Activated CD4-positive, alpha-beta T cell treated with anti-CD3 and anti-CD28 coated beads, Interleukin-2, amount 50 U/mL, for 16 hours (primary cell): ENCODE measurements around the gene LGSN.
"Not testable (repeated sequence)": the region's sequence is repeated elsewhere in the genome, so short reads cannot be mapped to it uniquely, and the experiment has no call there.

ENCODE experiments used
- DNase-seq: peaks from one replicate; pipeline ENCODE4 v3.0.0-alpha.2; 2020

The LGSN gene

DNA sequence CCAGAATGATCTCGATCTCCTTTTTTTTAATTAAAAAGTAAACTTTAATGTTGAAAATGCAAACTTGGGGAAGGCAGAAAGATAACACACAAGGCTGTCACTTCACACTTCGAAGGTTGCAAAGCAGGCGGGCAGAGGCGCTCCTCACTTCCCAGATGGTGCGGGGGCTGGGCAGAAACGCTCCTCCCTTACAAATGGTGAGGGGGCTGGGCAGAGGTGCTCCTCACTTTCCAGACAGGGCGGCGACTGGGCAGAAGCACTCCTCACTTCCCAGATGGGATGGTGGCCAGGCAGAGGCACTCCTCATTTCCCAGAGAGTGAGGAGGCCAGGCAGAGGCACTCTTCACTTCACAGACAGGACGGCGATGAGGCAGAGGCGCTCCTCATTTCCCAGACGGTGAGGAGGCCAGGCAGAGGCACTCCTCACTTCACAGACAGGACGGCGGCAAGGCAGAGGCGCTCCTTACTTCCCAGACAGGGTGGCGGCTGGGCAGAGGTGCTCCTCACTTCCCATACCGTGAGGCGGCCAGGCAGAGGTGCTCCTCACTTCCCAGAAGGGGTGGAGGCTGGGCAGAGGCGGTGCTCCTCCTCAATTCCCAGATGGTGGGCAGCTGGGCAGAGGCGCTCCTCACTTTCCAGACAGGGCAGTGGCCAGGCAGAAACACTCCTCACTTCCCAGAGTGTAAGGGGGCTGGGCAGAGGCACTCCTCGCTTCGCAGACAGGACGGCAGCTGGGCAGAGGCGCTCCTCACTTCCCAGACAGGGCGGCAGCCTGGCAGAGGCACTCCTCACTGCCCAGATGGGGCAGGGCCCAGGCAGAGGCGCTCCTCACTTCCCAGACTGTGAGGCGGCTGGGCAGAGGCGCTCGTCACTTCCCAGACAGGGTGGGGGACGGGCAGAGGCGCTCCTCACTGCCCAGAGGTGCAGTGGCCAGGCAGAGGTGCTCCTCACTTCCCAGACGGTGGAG is 91.6 kb downstream of the LGSN start:
- not testable (repeated sequence) for DNase-seq

DNA sequence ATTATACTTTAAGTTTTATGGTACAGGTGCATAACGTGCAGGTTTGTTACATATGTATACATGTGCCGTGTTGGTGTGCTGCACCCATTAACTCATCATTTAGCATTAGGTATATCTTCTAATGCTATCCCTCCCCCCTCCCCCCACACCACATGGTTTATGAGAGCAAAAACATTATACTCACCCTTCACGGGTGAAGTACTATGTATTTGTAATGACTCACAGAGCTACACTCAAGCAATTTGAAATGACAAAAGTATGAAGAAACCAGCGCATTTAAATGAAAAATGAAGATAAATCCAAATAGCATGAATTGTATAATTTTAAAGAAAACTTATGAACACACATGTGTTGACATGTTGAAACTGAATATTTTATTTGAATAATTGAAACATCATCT is 93.8 kb downstream of the LGSN start:
- not testable (repeated sequence) for DNase-seq
